ENCODE results near the gene DGKK. TPM values are rescaled to one million over a fixed set of nuclear protein-coding genes. Genes with fewer than 3 reads are reported as not detected.

DGKK gene
- total RNA-seq, 1 donor from 2014 or later = not detected

DNA sequence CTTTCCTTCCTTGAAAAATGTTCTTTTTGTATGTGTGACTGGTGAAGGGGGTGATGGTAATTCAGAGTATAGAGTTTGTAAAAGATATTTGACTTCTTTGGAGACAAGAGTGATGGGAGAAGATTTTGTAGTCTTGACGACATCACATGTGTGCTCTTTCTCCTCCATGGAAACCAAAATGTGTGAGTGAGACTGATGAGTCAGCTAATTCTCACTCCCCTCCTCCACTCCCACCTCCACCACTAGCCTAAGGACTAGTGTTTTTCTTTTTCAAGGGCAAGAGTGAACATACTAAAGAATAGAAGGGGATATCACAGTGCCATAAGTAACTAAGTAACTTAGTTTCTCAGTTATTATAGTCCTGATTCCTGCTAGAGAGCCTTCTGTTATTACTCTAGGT, 14.0 kb upstream of the DGKK start:
- H3K4me1 ChIP-seq = no peaks in the 10 kb centered on the region
- no peak for DNase-seq
- H3K4me3 ChIP-seq = no peak overlapping the region
- peaks cover 4% of the 10 kb centered on the region for H3K27me3 ChIP-seq (ENCODE audit: low read depth)
- no peak overlapping the region for H3K27ac ChIP-seq (replicated peaks)
- no peaks in the 10 kb centered on the region for H3K36me3 ChIP-seq
- no peak for TF ChIP-seq CTCF (IDR thresholded peaks at IDR 0.05; ENCODE audit: borderline replicate concordance)
- no peaks in the 10 kb centered on the region for H3K9me3 ChIP-seq (replicated peaks)
- intact Hi-C loops (cut with micrococcal nuclease) = no loop called here

GRCh38 chrX:50483283-50483682, 12.7 kb upstream of the DGKK start:
- Histone ChIP-seq H3K4me1 (no peaks in the 10 kb centered on the region), H3K4me3 (no peak overlapping the region), H3K27me3 (ENCODE audit: low read depth) (peaks cover 4% of the 10 kb centered on the region), H3K36me3 (no peaks in the 10 kb centered on the region), H3K9me3 (replicated peaks) (no peaks in the 10 kb centered on the region), H3K27ac (replicated peaks) (no peak overlapping the region)
- intact Hi-C loops (cut with micrococcal nuclease) = no loop called here
- no peak for TF ChIP-seq CTCF (IDR thresholded peaks at IDR 0.05; ENCODE audit: borderline replicate concordance)
- no peak for DNase-seq

DNA sequence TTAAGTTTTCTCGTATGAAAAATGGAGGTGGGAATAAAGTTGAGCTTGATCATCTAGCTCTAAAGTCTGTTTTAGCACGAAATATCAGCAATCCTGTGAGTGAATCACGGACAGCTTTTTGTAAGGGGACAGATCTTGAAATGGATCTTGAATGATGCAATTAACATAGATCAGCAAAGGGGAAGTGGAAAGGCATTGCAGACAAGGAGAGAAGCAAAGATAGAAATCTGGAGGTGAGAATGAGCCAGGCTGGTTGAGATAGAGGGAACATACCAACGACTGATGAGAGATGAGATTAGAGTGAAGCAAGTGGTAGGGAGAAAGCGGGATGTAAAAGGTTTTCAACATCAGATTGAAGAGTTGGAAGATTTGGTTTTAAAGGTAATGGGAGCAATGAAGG, 4.6 kb upstream of the DGKK start:
- Histone ChIP-seq H3K27me3 (ENCODE audit: low read depth) (peaks cover 54% of the 10 kb centered on the region), H3K9me3 (replicated peaks) (no peaks in the 10 kb centered on the region), H3K4me1 (peaks cover 14% of the 10 kb centered on the region), H3K4me3 (no peak overlapping the region), H3K27ac (replicated peaks) (no peak overlapping the region), H3K36me3 (no peaks in the 10 kb centered on the region)
- intact Hi-C loops (cut with micrococcal nuclease) = no loop called here
- TF ChIP-seq CTCF (IDR thresholded peaks at IDR 0.05; ENCODE audit: borderline replicate concordance) = no peak
- DNase-seq = no peak

DNA sequence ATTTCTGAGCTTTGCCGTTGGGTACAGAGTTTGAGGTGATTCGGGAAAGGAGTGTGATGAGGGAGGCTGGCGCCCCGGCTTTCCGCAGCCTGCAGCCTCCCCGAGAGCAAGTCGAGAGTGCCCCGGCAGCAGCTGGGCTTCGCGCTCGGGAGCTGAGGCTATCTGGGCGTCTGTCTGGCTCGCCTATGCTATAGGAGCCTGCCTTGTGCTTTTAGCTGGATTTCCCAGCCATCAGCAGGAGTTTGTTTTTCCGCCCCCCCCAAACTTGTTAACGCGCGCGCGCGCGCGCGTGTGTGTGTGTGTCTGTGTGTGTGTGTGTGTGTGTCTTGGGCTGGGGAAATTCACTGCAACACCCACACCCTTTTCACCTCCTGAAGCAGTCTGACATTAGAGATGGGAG, 765 bp upstream of the DGKK start:
- Histone ChIP-seq H3K4me1 (peaks cover 16% of the 10 kb centered on the region), H3K4me3 (no peak overlapping the region), H3K9me3 (replicated peaks) (no peaks in the 10 kb centered on the region), H3K27ac (replicated peaks) (no peak overlapping the region), H3K27me3 (ENCODE audit: low read depth) (peaks cover 93% of the 10 kb centered on the region), H3K36me3 (no peaks in the 10 kb centered on the region)
- no peak for DNase-seq
- TF ChIP-seq CTCF (IDR thresholded peaks at IDR 0.05; ENCODE audit: borderline replicate concordance) = no peak
- intact Hi-C loops (cut with micrococcal nuclease) = no loop called here

DNA sequence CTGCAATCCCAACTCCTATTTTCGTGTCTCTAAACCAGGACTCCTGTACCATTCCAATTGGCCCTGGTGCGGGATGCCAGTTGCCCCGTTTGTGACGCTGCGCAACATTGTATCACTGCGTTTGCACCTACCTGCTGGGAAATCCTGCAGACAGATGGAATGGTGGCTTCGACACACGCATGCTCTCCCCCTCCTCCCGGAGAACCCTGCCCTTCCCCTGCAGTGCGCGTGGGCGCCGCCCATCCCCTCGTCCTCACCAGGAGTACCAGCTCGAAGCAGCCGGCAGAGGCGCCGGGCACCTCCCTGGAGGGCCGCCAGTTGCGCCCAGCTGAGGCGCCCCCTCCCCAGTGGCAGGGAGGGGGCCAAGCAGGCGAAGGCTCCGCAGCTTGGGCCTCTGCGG, 1.4 kb downstream of the DGKK start:
- Histone ChIP-seq H3K4me1 (peaks cover 16% of the 10 kb centered on the region), H3K9me3 (replicated peaks) (no peaks in the 10 kb centered on the region), H3K27me3 (ENCODE audit: low read depth) (peaks cover 100% of the 10 kb centered on the region), H3K36me3 (no peaks in the 10 kb centered on the region), H3K4me3 (no peak overlapping the region), H3K27ac (replicated peaks) (no peak overlapping the region)
- no peak for TF ChIP-seq CTCF (IDR thresholded peaks at IDR 0.05; ENCODE audit: borderline replicate concordance)
- intact Hi-C loops (cut with micrococcal nuclease) = no loop called here
- DNase-seq = no peak

GRCh38 chrX:50459615-50460014, 11.0 kb downstream of the DGKK start:
- no peak overlapping the region for H3K27ac ChIP-seq (replicated peaks)
- no peak for TF ChIP-seq CTCF (IDR thresholded peaks at IDR 0.05; ENCODE audit: borderline replicate concordance)
- no peaks in the 10 kb centered on the region for H3K9me3 ChIP-seq (replicated peaks)
- DNase-seq = no peak
- H3K4me3 ChIP-seq = no peak overlapping the region
- peaks cover 22% of the 10 kb centered on the region for H3K27me3 ChIP-seq (ENCODE audit: low read depth)
- H3K4me1 ChIP-seq = no peaks in the 10 kb centered on the region
- H3K36me3 ChIP-seq = no peaks in the 10 kb centered on the region
- intact Hi-C loops (cut with micrococcal nuclease) = no loop called here
